K562 (cell line): ENCODE data around the gene NT5DC1. TPM values are rescaled to one million over a fixed set of nuclear protein-coding genes. Genes with fewer than 3 reads are reported as not detected.

Source experiments
- BRD4 ChIP-seq: fragments of 200-600 bp; sonication (generic); IDR thresholded peaks from 2 replicates; pipeline ENCODE4 v1.6.1; 2017; ENCODE audit warnings: inconsistent platforms
- CSDE1 ChIP-seq, 2 experiments: fragments of 450-650 bp; IDR thresholded peaks; 2 replicates each; pipeline ENCODE4 v1.6.1; 2016; ENCODE audit warnings: mild to moderate bottlenecking in 1 of 2
- DACH1 ChIP-seq: fragments of 450-650 bp; IDR thresholded peaks from 2 replicates; pipeline ENCODE4 v1.6.1; 2018; ENCODE audit not compliant: partially characterized antibody
- DPF2 ChIP-seq: fragments of 450-650 bp; IDR thresholded peaks from 2 replicates; pipeline ENCODE4 v1.6.1; 2016
- IRF2 ChIP-seq: sonication (generic); formaldehyde crosslinking; IDR thresholded peaks from 2 replicates; pipeline ENCODE4 v1.8.1; 2022; ENCODE audit warnings: mild to moderate bottlenecking, missing genetic modification reagents
- KLF10 ChIP-seq: fragments of 250-450 bp; sonication (Bioruptor Pico); IDR thresholded peaks from 2 replicates; pipeline ENCODE4 v1.6.1; 2021; ENCODE audit warnings: matching md5 sums
- KLF6 ChIP-seq: fragments of 250-450 bp; sonication (Bioruptor Pico); IDR thresholded peaks from 2 replicates; pipeline ENCODE4 v1.4.0; 2020; ENCODE audit warnings: mild to moderate bottlenecking, moderate library complexity, borderline replicate concordance
- MTF1 ChIP-seq: fragments of 250-450 bp; sonication (Bioruptor Pico); IDR thresholded peaks from 2 replicates; pipeline ENCODE4 v1.9.0; 2021; ENCODE audit warnings: moderate library complexity, mild to moderate bottlenecking, inconsistent platforms, borderline replicate concordance
- NCOA1 ChIP-seq: fragments of 450-650 bp; IDR thresholded peaks from 2 replicates; pipeline ENCODE4 v1.6.1; 2016; ENCODE audit warnings: low read depth
- RBM17 ChIP-seq: fragments of 200-400 bp; formaldehyde crosslinking; IDR thresholded peaks from 2 replicates; pipeline ENCODE4 v1.6.1; 2017; ENCODE audit warnings: low read depth, mild to moderate bottlenecking, low read length, borderline replicate concordance
- SP1 ChIP-seq: sonication (generic); formaldehyde crosslinking; IDR thresholded peaks from 2 replicates; pipeline ENCODE4 v1.8.1; 2022; ENCODE audit warnings: mild to moderate bottlenecking, missing genetic modification reagents
- STAT5A ChIP-seq: IDR thresholded peaks from 2 replicates; pipeline ENCODE4 v1.6.1; 2012; ENCODE audit warnings: low read length, inconsistent platforms, borderline replicate concordance
- TCF3 ChIP-seq: sonication (generic); formaldehyde crosslinking; IDR thresholded peaks from 2 replicates; pipeline ENCODE4 v1.4.0; 2020; ENCODE audit warnings: mild to moderate bottlenecking, missing genetic modification reagents
- TCFL5 ChIP-seq: fragments of 250-450 bp; sonication (Bioruptor Pico); conservative IDR thresholded peaks from 2 replicates; pipeline ENCODE4 v1.6.1; 2021; ENCODE audit warnings: mild to moderate bottlenecking, moderate library complexity, matching md5 sums
- TEAD1 ChIP-seq, 2 experiments: fragments of 450-650 bp in 1 of 2; sonication (generic) in 1 of 2; formaldehyde crosslinking; IDR thresholded peaks; 2 replicates each; pipeline versions ENCODE4 v1.4.0 to v1.8.0; 2020 to 2022; ENCODE audit warnings: mild to moderate bottlenecking in 2 of 2, missing genetic modification reagents in 1 of 2
- TRIM24 ChIP-seq, 2 experiments: fragments of 450-650 bp; IDR thresholded peaks; 2 replicates each; pipeline ENCODE4 v1.6.1; 2016
- ZNF184 ChIP-seq: sonication (generic); formaldehyde crosslinking; IDR thresholded peaks from 2 replicates; pipeline ENCODE4 v1.5.0; 2020; ENCODE audit warnings: missing genetic modification reagents
- ZNF212 ChIP-seq: fragments of 450-650 bp; formaldehyde crosslinking; IDR thresholded peaks from 2 replicates; pipeline ENCODE4 v1.4.0; 2020; ENCODE audit warnings: mild to moderate bottlenecking
- ZNF583 ChIP-seq: fragments of 250-450 bp; sonication (Bioruptor Pico); IDR thresholded peaks from 2 replicates; pipeline ENCODE4 v1.4.0; 2020
- ZNF589 ChIP-seq: fragments of 200-800 bp; sonication (Bioruptor generic); IDR thresholded peaks from 2 replicates; pipeline ENCODE4 v1.6.1; 2016; ENCODE audit warnings: low read depth, missing genetic modification characterization, missing compliant biosample characterization
- ZNF695 ChIP-seq: fragments of 450-650 bp; formaldehyde crosslinking; IDR thresholded peaks from 2 replicates; pipeline ENCODE4 v1.4.0; 2020; ENCODE audit warnings: mild to moderate bottlenecking, moderate library complexity
- ZNF75A ChIP-seq: fragments of 450-650 bp; formaldehyde crosslinking; IDR thresholded peaks from 2 replicates; pipeline ENCODE4 v1.4.0; 2020; ENCODE audit warnings: mild to moderate bottlenecking
- ZNF79 ChIP-seq: fragments of 250-450 bp; sonication (Bioruptor Pico); IDR thresholded peaks from 2 replicates; pipeline ENCODE4 v1.4.0; 2020; ENCODE audit warnings: low read depth, mild to moderate bottlenecking, moderate library complexity
- polyA plus RNA-seq, 8 experiments: library from polyadenylated mRNA; depleted of rRNA in 4 of 8; stranded (reverse) in 5 of 8; unstranded in 3 of 8; fragments of >200 nt; fragmentation: Nextera tagmentation in 2 of 8; fragmentation: Illumina TruSeq in 1 of 8; extraction: Ambion mirVana in 2 of 8; extraction: Trizol in 1 of 8; gene quantifications; 2 replicates each; pipeline versions ENCODE4 v1.2.1 to v1.2.3, GENCODE V29; 2011 to 2014; ENCODE audit warnings: inconsistent platforms in 1 of 8, missing spikeins in 1 of 8
- total RNA-seq, 7 experiments: library from RNA; depleted of rRNA in 6 of 7; stranded (reverse); fragments of >200 nt in 6 of 7; fragmentation: Illumina TruSeq in 2 of 7; extraction: Trizol in 2 of 7; gene quantifications; 2 replicates each; pipeline versions ENCODE4 v1.2.1 to v1.2.3, GENCODE V29; 2011 to 2021; ENCODE audit warnings: low replicate concordance in 1 of 7
- TF ChIP-seq, protein P1 (sequence below): fragments of 450-650 bp; IDR thresholded peaks from 2 replicates; pipeline ENCODE4 v1.6.1; 2016; ENCODE audit warnings: missing biosample characterization, missing genetic modification characterization
- TF ChIP-seq, protein P2 (sequence below): fragments of 450-650 bp; IDR thresholded peaks from 2 replicates; pipeline ENCODE4 v1.6.1; 2016; ENCODE audit warnings: mild to moderate bottlenecking
- TF ChIP-seq, protein P3 (sequence below): conservative IDR thresholded peaks from 2 replicates; pipeline ENCODE4 v1.6.1; 2011; ENCODE audit warnings: low read depth, mild to moderate bottlenecking, low read length; ENCODE audit not compliant: control insufficient read depth
- TF ChIP-seq, protein P4 (sequence below): fragments of 250-450 bp; sonication (Bioruptor Pico); IDR thresholded peaks from 2 replicates; pipeline ENCODE4 v1.4.0; 2020; ENCODE audit warnings: mild to moderate bottlenecking, moderate library complexity

Gene NT5DC1
- total and polyA plus RNA-seq, 9 of the 15 experiments (the other 6 are each of a cell fraction or from before 2014, with no cell fraction given), result 4.9 to 28.5 (median 16.3) TPM

DNA sequence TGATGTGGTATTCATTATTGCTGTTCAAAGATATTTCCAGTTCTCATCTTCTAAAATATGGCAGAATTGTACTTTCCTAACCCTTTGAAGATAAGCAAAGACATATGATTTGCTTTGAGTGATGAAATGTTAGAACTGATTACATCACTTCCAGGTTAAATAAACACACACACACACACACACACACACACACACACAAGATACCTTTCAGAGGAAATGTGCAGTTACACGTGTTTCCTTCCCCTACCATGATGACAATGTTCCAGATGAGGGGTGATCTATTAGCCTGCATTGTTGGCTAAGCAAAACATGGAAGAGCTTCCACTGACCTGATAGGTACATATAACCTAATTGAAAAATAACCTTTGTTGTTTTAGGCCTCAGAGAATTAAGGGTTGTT lies 28.3 kb upstream of the NT5DC1 start (continued):
- TF ChIP-seq ZNF79, result 0 out of 2 replicates have a peak, but pooled peaks have one; percentile 38
- no peak for TF ChIP-seq CSDE1 (IDR thresholded peaks at IDR 0.05)
- no peak for TF ChIP-seq TEAD1 (CRISPR knock-in tag; IDR thresholded peaks at IDR 0.05)
- TF ChIP-seq, protein P1, sequence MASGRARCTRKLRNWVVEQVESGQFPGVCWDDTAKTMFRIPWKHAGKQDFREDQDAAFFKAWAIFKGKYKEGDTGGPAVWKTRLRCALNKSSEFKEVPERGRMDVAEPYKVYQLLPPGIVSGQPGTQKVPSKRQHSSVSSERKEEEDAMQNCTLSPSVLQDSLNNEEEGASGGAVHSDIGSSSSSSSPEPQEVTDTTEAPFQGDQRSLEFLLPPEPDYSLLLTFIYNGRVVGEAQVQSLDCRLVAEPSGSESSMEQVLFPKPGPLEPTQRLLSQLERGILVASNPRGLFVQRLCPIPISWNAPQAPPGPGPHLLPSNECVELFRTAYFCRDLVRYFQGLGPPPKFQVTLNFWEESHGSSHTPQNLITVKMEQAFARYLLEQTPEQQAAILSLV (tag), result 0 out of 2 replicates have a peak, but pooled peaks have one; percentile 32
- TF ChIP-seq KLF6 (CRISPR knock-in tag), result 0 out of 2 replicates have a peak, but pooled peaks have one; percentile 25
- no peak for TF ChIP-seq NCOA1
- TF ChIP-seq TCFL5 (CRISPR knock-in tag), result no peak
- TF ChIP-seq ZNF212, result no peak
- TF ChIP-seq ZNF75A (CRISPR knock-in tag), result peak; percentile 33; the same call in 1 of the 2 replicates
- TF ChIP-seq IRF2, result no peak
- no peak for TF ChIP-seq BRD4
- TF ChIP-seq TCF3 (CRISPR knock-in tag), result no peak
- TF ChIP-seq ZNF589 (CRISPR knock-in tag), result 0 out of 2 replicates have a peak, but pooled peaks have one; percentile 21
- no peak for TF ChIP-seq SP1 (CRISPR knock-in tag)
- TF ChIP-seq DACH1, result no peak
- no peak for TF ChIP-seq ZNF184
- no peak for TF ChIP-seq RBM17
- no peak for TF ChIP-seq MTF1 (CRISPR knock-in tag)
- TF ChIP-seq ZNF583 (CRISPR knock-in tag), result no peak
- TF ChIP-seq, protein P2, sequence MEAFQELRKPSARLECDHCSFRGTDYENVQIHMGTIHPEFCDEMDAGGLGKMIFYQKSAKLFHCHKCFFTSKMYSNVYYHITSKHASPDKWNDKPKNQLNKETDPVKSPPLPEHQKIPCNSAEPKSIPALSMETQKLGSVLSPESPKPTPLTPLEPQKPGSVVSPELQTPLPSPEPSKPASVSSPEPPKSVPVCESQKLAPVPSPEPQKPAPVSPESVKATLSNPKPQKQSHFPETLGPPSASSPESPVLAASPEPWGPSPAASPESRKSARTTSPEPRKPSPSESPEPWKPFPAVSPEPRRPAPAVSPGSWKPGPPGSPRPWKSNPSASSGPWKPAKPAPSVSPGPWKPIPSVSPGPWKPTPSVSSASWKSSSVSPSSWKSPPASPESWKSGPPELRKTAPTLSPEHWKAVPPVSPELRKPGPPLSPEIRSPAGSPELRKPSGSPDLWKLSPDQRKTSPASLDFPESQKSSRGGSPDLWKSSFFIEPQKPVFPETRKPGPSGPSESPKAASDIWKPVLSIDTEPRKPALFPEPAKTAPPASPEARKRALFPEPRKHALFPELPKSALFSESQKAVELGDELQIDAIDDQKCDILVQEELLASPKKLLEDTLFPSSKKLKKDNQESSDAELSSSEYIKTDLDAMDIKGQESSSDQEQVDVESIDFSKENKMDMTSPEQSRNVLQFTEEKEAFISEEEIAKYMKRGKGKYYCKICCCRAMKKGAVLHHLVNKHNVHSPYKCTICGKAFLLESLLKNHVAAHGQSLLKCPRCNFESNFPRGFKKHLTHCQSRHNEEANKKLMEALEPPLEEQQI, result no peak
- no peak for TF ChIP-seq KLF10 (CRISPR knock-in tag)
- no peak for TF ChIP-seq DPF2
- no peak for TF ChIP-seq ZNF695
- TF ChIP-seq, protein P3, sequence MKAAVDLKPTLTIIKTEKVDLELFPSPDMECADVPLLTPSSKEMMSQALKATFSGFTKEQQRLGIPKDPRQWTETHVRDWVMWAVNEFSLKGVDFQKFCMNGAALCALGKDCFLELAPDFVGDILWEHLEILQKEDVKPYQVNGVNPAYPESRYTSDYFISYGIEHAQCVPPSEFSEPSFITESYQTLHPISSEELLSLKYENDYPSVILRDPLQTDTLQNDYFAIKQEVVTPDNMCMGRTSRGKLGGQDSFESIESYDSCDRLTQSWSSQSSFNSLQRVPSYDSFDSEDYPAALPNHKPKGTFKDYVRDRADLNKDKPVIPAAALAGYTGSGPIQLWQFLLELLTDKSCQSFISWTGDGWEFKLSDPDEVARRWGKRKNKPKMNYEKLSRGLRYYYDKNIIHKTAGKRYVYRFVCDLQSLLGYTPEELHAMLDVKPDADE, result no peak
- TF ChIP-seq STAT5A, result no peak
- peak; percentile 49 to 76; a peak in 2 of 4 replicates for TF ChIP-seq TRIM24 (IDR thresholded peaks at IDR 0.05)
- TF ChIP-seq, protein P4, sequence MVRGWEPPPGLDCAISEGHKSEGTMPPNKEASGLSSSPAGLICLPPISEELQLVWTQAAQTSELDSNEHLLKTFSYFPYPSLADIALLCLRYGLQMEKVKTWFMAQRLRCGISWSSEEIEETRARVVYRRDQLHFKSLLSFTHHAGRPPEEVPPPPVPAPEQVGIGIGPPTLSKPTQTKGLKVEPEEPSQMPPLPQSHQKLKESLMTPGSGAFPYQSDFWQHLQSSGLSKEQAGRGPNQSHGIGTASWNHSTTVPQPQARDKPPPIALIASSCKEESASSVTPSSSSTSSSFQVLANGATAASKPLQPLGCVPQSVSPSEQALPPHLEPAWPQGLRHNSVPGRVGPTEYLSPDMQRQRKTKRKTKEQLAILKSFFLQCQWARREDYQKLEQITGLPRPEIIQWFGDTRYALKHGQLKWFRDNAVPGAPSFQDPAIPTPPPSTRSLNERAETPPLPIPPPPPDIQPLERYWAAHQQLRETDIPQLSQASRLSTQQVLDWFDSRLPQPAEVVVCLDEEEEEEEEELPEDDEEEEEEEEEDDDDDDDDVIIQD, result no peak
